ENCODE data around the gene PXMP4. TPM values are rescaled to one million over a fixed set of nuclear protein-coding genes. Genes with fewer than 3 reads are reported as not detected.
"Not testable (repeated sequence)": the region's sequence is repeated elsewhere in the genome, so short reads cannot be mapped to it uniquely, and the experiment has no call there.

The PXMP4 gene
- total RNA-seq, 4 donors from 2014 or later, result 12.5 to 34.1 (median 21.2) TPM

GRCh38 chr20:33707668-33708067, 12.4 kb downstream of the PXMP4 start:
- 84 to 88% methylated on average over 11 of the region's 11 CpGs for WGBS, 2 donors

GRCh38 chr20:33704197-33704924, 15.7 kb downstream of the PXMP4 start:
- DNase-seq (ENCODE audit: low spot score in 2 of 2), result no peak
- no peak for TF ChIP-seq POLR2A (IDR thresholded peaks at IDR 0.05)
- no peak for TF ChIP-seq CTCF (IDR thresholded peaks at IDR 0.05)
- intact Hi-C loops (cut with DNase I; ENCODE audit: low total_unique reads), result no loop called here
- WGBS, 2 donors, result 91 to 94% methylated on average over 11 of the region's 11 CpGs
- no peak overlapping the region for H3K4me3 ChIP-seq (ENCODE audit: low read depth, poor library complexity, severe bottlenecking)

More at GRCh38 chr20:33707668-33708067, 12.4 kb downstream of the PXMP4 start:
- intact Hi-C loops (cut with DNase I; ENCODE audit: low total_unique reads), result no loop called here
- DNase-seq (ENCODE audit: low spot score in 2 of 2), result no peak
- H3K4me3 ChIP-seq (ENCODE audit: low read depth, poor library complexity, severe bottlenecking), result no peak overlapping the region
- TF ChIP-seq POLR2A (IDR thresholded peaks at IDR 0.05) (no peak), CTCF (IDR thresholded peaks at IDR 0.05) (no peak)

GRCh38 chr20:33703498-33704137, 16.5 kb downstream of the PXMP4 start:
- intact Hi-C loops (cut with DNase I; ENCODE audit: low total_unique reads), result no loop called here
- no peak overlapping the region for H3K4me3 ChIP-seq (ENCODE audit: low read depth, poor library complexity, severe bottlenecking)
- DNase-seq (ENCODE audit: low spot score in 2 of 2), result no peak
- WGBS, 2 donors, result 89 to 93% methylated on average over 8 of the region's 8 CpGs
- no peak for TF ChIP-seq CTCF (IDR thresholded peaks at IDR 0.05)

- 21 to 42% methylated on average over 5 of the region's 5 CpGs for WGBS, 2 donors
- TF ChIP-seq CTCF (IDR thresholded peaks at IDR 0.05) (no peak), POLR2A (IDR thresholded peaks at IDR 0.05) (no peak)
- DNase-seq (ENCODE audit: low spot score in 2 of 2), result no peak
- intact Hi-C loops (cut with DNase I; ENCODE audit: low total_unique reads), result no loop called here
- no peak overlapping the region for H3K4me3 ChIP-seq (ENCODE audit: low read depth, poor library complexity, severe bottlenecking)
Measured at GRCh38 chr20:33702861-33703260, 17.2 kb downstream of the PXMP4 start.

GRCh38 chr20:33701629-33702450, 18.3 kb downstream of the PXMP4 start:
- intact Hi-C loops (cut with DNase I; ENCODE audit: low total_unique reads), result no loop called here
- TF ChIP-seq POLR2A (IDR thresholded peaks at IDR 0.05) (no peak), CTCF (IDR thresholded peaks at IDR 0.05) (no peak)
- 80 to 81% methylated on average over 15 to 17 of the region's 27 CpGs for WGBS, 2 donors
- DNase-seq (ENCODE audit: low spot score in 2 of 2), result no peak
- no peak overlapping the region for H3K4me3 ChIP-seq (ENCODE audit: low read depth, poor library complexity, severe bottlenecking)

GRCh38 chr20:33700696-33701441, 19.2 kb downstream of the PXMP4 start:
- DNase-seq (ENCODE audit: low spot score in 2 of 2); H3K4me3 ChIP-seq (ENCODE audit: low read depth, poor library complexity, severe bottlenecking); intact Hi-C loops (cut with DNase I; ENCODE audit: low total_unique reads): not testable (repeated sequence)
- 95 to 96% methylated on average over 13 to 37 of the region's 45 CpGs for WGBS, 2 donors

GRCh38 chr20:33698966-33699365, 21.1 kb downstream of the PXMP4 start:
- 92 to 94% methylated on average over 6 to 7 of the region's 27 CpGs for WGBS, 2 donors
- intact Hi-C loops (cut with DNase I; ENCODE audit: low total_unique reads); H3K4me3 ChIP-seq (ENCODE audit: low read depth, poor library complexity, severe bottlenecking); DNase-seq (ENCODE audit: low spot score in 2 of 2): not testable (repeated sequence)

Data from lower leg skin (tissue), 4 donors.